AG09309 (cell line): ENCODE results near the gene AGPAT4.

ENCODE experiments used
- DNase-seq: peaks from one replicate; pipeline ENCODE4 v3.0.0-alpha.2; 2010; ENCODE audit warnings: low read depth
- H3K4me3 ChIP-seq: 2 replicates; pipeline ENCODE4 v1.5.1; 2011; ENCODE audit warnings: mild to moderate bottlenecking, low read depth, low read length, moderate library complexity; ENCODE audit not compliant: control insufficient read depth
- TF ChIP-seq, protein P1 (sequence below): IDR thresholded peaks from 2 replicates; pipeline ENCODE4 v1.5.1; 2011; ENCODE audit warnings: mild to moderate bottlenecking, low read depth, low read length, inconsistent platforms; ENCODE audit not compliant: insufficient read depth, control insufficient read depth; ENCODE audit errors: missing control alignments

The AGPAT4 gene

GRCh38 chr6:161091972-161092701 lies 181.7 kb downstream of the AGPAT4 start:
- peak; percentile 35 for DNase-seq
- TF ChIP-seq, protein P1, sequence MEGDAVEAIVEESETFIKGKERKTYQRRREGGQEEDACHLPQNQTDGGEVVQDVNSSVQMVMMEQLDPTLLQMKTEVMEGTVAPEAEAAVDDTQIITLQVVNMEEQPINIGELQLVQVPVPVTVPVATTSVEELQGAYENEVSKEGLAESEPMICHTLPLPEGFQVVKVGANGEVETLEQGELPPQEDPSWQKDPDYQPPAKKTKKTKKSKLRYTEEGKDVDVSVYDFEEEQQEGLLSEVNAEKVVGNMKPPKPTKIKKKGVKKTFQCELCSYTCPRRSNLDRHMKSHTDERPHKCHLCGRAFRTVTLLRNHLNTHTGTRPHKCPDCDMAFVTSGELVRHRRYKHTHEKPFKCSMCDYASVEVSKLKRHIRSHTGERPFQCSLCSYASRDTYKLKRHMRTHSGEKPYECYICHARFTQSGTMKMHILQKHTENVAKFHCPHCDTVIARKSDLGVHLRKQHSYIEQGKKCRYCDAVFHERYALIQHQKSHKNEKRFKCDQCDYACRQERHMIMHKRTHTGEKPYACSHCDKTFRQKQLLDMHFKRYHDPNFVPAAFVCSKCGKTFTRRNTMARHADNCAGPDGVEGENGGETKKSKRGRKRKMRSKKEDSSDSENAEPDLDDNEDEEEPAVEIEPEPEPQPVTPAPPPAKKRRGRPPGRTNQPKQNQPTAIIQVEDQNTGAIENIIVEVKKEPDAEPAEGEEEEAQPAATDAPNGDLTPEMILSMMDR: no peak
- H3K4me3 ChIP-seq: no peak overlapping the region

- DNase-seq: peak; percentile 24
- TF ChIP-seq, protein P1: no peak
- H3K4me3 ChIP-seq: no peak overlapping the region
Measured at GRCh38 chr6:161091151-161091550, 182.7 kb downstream of the AGPAT4 start.

DNA sequence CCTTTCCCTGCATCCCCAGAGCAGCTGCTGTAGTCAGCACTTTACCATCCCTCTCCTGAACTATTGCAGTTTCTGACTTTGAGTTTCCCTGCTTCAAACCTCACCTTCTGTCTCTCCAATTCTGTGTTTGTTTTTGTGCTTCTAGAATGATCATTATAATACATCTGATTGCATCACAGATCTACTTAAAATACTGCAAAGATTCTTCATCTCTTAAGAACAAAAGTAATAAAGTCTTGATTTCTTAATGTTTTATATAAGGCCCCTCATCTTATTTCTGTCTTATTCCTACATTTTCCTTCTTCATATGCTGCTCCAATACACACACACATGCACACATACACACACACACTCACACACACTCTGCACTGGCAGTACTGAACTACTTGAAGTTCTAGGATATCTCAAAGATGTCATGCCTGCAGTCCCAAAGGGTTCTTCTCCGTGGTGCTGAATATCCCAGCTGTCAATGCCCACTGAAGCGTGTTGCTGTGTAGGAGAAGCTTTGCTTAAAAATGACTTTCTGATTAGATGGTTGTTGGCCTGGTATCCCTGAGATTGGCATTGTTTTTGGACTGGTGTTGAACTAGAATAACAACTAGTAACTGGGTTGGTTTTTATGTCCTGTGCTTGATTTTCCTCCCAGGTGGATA lies 185.1 kb downstream of the AGPAT4 start:
- H3K4me3 ChIP-seq: no peak overlapping the region
- no peak for DNase-seq
- TF ChIP-seq, protein P1: no peak

GRCh38 chr6:161085246-161085645 lies 188.6 kb downstream of the AGPAT4 start:
- TF ChIP-seq, protein P1: no peak
- DNase-seq: no peak

GRCh38 chr6:161082215-161082614 lies 191.6 kb downstream of the AGPAT4 start:
- TF ChIP-seq, protein P1: no peak
- H3K4me3 ChIP-seq: no peak overlapping the region
- DNase-seq: no peak

More at GRCh38 chr6:161085246-161085645, 188.6 kb downstream of the AGPAT4 start:
- H3K4me3 ChIP-seq: no peak overlapping the region

DNA sequence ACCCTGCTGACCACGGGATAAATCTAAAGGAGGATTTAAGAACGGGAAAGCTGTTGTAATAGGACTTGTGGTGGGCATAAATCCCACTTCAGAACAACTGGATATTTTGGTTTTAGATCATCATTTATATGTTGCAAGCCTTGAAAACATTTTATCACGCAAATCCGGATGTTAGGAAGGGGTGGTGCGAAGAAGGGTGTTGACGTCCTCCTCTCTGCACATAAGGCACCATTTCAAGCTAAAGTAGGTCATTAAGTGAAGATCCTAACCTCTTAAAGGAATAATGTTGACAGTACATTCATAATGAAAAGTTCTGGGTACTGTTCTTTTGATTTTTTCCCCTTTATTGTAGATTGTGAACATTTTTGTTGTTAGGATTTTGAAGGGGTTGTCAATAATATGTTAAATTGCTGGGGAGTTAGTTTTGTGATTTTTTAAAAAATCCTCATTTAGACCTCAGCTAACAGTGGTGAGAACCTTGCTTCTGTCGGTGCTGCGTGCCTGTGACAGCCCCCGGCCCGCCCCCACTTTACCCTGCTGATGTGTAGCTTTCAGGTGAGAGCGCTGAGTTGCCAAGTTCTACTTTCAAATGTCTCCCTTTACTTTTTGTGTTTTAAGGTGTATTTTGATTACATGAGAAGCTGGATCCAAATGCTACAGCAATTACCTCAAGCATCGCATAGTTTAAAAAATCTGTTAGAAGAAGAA lies 193.4 kb downstream of the AGPAT4 start:
- DNase-seq: no peak
- TF ChIP-seq, protein P1: no peak

More for the DNA sequence above, 193.4 kb downstream of the AGPAT4 start:
- no peak overlapping the region for H3K4me3 ChIP-seq
